WTC11 (cell line): ENCODE results near the gene MAP7D2. TPM values are rescaled to one million over a fixed set of nuclear protein-coding genes. Genes with fewer than 3 reads are reported as not detected.

Source experiments
- ATAC-seq: fragments of 200-7000 bp; cut with Tn5 transposase; 2 replicates; pipeline ENCODE4 v1.10.0; 2021; ENCODE audit warnings: mild to moderate bottlenecking, moderate library complexity
- CTCF ChIA-PET: fragments of 300-600 bp; sonication (Branson Sonifier 250); formaldehyde crosslinking; loops from one replicate; lab custom pipeline; 2021; ENCODE audit warnings: antibody characterized with exemption; lab: Charles Lee
- POLR2A ChIA-PET: fragments of 350-600 bp; sonication (Branson Sonifier 250); formaldehyde crosslinking; loops from one replicate; lab custom pipeline; 2021; ENCODE audit warnings: antibody characterized with exemption; lab: Charles Lee
- DNase-seq: peaks from one replicate; pipeline ENCODE4 v3.0.0; 2021; ENCODE audit warnings: low spot score
- H3K27ac Mint-ChIP-seq: 2 replicates; pipeline ENCODE4 v1.8.0; 2021; ENCODE audit warnings: mixed read lengths
- H3K27me3 Mint-ChIP-seq: 2 replicates; pipeline ENCODE4 v1.8.0; 2021; ENCODE audit warnings: low read depth, mild to moderate bottlenecking, moderate library complexity, mixed read lengths
- H3K36me3 Mint-ChIP-seq: 2 replicates; pipeline ENCODE4 v1.8.0; 2021; ENCODE audit warnings: mixed read lengths
- H3K4me1 Mint-ChIP-seq: 2 replicates; pipeline ENCODE4 v1.8.0; 2022; ENCODE audit warnings: mixed read lengths
- H3K4me3 Mint-ChIP-seq: 2 replicates; pipeline ENCODE4 v1.8.0; 2021; ENCODE audit warnings: mild to moderate bottlenecking, moderate library complexity, mixed read lengths
- H3K9me3 Mint-ChIP-seq: 2 replicates; pipeline ENCODE4 v1.8.0; 2021; ENCODE audit warnings: mixed read lengths
- ATF1 ChIP-seq: sonication (generic); formaldehyde crosslinking; IDR thresholded peaks from 2 replicates; pipeline ENCODE4 v1.8.1; 2023; ENCODE audit warnings: mild to moderate bottlenecking, moderate library complexity, missing genetic modification reagents
- ETV6 ChIP-seq: sonication (generic); formaldehyde crosslinking; IDR thresholded peaks from 2 replicates; pipeline ENCODE4 v1.8.1; 2022; ENCODE audit warnings: mild to moderate bottlenecking, missing genetic modification reagents
- FOXJ3 ChIP-seq: sonication (generic); formaldehyde crosslinking; IDR thresholded peaks from 2 replicates; pipeline ENCODE4 v1.9.0; 2021; ENCODE audit warnings: missing genetic modification reagents, mild to moderate bottlenecking, borderline replicate concordance
- GTF2I ChIP-seq: fragments of 250-450 bp; sonication (Bioruptor Pico); conservative IDR thresholded peaks from 2 replicates; pipeline ENCODE4 v1.4.0; 2021; ENCODE audit warnings: mild to moderate bottlenecking
- JAZF1 ChIP-seq: fragments of 250-450 bp; sonication (Bioruptor Pico); IDR thresholded peaks from 2 replicates; pipeline ENCODE4 v1.9.0; 2021; ENCODE audit warnings: moderate library complexity, mild to moderate bottlenecking, inconsistent platforms
- SMAD4 ChIP-seq: sonication (generic); formaldehyde crosslinking; IDR thresholded peaks from 2 replicates; pipeline ENCODE4 v1.8.0; 2022; ENCODE audit warnings: mild to moderate bottlenecking, missing genetic modification reagents
- SP1 ChIP-seq: sonication (generic); formaldehyde crosslinking; conservative IDR thresholded peaks from 2 replicates; pipeline ENCODE4 v1.8.1; 2022; ENCODE audit warnings: missing genetic modification reagents
- ZNF138 ChIP-seq: sonication (generic); formaldehyde crosslinking; conservative IDR thresholded peaks from 2 replicates; pipeline ENCODE4 v1.8.1; 2022; ENCODE audit warnings: mild to moderate bottlenecking, moderate library complexity, missing genetic modification reagents
- ZNF232 ChIP-seq: sonication (generic); formaldehyde crosslinking; IDR thresholded peaks from 2 replicates; pipeline ENCODE4 v1.8.0; 2022; ENCODE audit warnings: mild to moderate bottlenecking, missing genetic modification reagents
- ZNF416 ChIP-seq: fragments of 250-450 bp; sonication (Bioruptor Pico); IDR thresholded peaks from 2 replicates; pipeline ENCODE4 v1.9.0; 2021; ENCODE audit warnings: mild to moderate bottlenecking, inconsistent platforms
- total RNA-seq: library from RNA; stranded (reverse); gene quantifications from 3 replicates; pipeline ENCODE4 v1.2.3, GENCODE V29; 2021
- TF ChIP-seq, protein P1 (sequence below): sonication (generic); formaldehyde crosslinking; IDR thresholded peaks from 2 replicates; pipeline ENCODE4 v1.8.1; 2022; ENCODE audit warnings: missing genetic modification reagents, borderline replicate concordance
- TF ChIP-seq, protein P2 (sequence below): sonication (generic); formaldehyde crosslinking; IDR thresholded peaks from 2 replicates; pipeline ENCODE4 v1.8.1; 2023; ENCODE audit warnings: mild to moderate bottlenecking, missing genetic modification reagents, borderline replicate concordance
- TF ChIP-seq, protein P3 (sequence below): sonication (generic); formaldehyde crosslinking; IDR thresholded peaks from 2 replicates; pipeline ENCODE4 v1.8.1; 2023; ENCODE audit warnings: mild to moderate bottlenecking, missing genetic modification reagents
- TF ChIP-seq, protein P4 (sequence below): sonication (generic); formaldehyde crosslinking; IDR thresholded peaks from 2 replicates; pipeline ENCODE4 v1.8.0; 2022; ENCODE audit warnings: mild to moderate bottlenecking, missing genetic modification reagents
- TF ChIP-seq, protein P5 (sequence below): fragments of 250-450 bp; sonication (Bioruptor Pico); IDR thresholded peaks from 2 replicates; pipeline ENCODE4 v1.8.0; 2021; ENCODE audit warnings: mild to moderate bottlenecking
- TF ChIP-seq, protein P6 (sequence below): fragments of 200-600 bp; IDR thresholded peaks from 2 replicates; pipeline ENCODE4 v1.8.0; 2022; ENCODE audit warnings: antibody characterized with exemption
- TF ChIP-seq, protein P7 (sequence below): sonication (generic); formaldehyde crosslinking; IDR thresholded peaks from 2 replicates; pipeline ENCODE4 v1.8.0; 2023; ENCODE audit warnings: mild to moderate bottlenecking, missing genetic modification reagents

MAP7D2 gene
- total RNA-seq, 1 experiment from 2014 or later, result 0.57 TPM

DNA sequence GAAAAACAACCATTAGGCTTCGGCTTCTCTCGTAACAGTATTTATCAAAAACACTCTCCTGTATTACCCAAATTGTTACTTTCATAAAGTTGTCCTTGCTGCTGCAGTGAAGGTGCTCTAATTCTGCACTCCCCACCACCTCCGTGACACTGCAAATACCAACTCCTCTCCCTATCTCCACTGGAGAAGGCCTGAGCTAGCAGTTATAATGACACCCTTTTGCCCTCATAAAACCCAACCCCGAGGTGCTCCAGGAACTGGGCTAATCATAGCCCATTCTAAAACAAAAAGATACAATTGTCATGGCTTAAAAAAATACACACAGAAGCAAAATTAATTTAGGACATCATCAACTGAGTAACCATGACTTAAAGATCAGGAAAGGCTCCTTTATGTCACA lies 59.2 kb downstream of the MAP7D2 start:
- TF ChIP-seq, protein P1, sequence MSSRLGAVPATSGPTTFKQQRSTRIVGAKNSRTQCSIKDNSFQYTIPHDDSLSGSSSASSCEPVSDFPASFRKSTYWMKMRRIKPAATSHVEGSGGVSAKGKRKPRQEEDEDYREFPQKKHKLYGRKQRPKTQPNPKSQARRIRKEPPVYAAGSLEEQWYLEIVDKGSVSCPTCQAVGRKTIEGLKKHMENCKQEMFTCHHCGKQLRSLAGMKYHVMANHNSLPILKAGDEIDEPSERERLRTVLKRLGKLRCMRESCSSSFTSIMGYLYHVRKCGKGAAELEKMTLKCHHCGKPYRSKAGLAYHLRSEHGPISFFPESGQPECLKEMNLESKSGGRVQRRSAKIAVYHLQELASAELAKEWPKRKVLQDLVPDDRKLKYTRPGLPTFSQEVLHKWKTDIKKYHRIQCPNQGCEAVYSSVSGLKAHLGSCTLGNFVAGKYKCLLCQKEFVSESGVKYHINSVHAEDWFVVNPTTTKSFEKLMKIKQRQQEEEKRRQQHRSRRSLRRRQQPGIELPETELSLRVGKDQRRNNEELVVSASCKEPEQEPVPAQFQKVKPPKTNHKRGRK (CRISPR knock-in tag), result no peak
- TF ChIP-seq, protein P2, sequence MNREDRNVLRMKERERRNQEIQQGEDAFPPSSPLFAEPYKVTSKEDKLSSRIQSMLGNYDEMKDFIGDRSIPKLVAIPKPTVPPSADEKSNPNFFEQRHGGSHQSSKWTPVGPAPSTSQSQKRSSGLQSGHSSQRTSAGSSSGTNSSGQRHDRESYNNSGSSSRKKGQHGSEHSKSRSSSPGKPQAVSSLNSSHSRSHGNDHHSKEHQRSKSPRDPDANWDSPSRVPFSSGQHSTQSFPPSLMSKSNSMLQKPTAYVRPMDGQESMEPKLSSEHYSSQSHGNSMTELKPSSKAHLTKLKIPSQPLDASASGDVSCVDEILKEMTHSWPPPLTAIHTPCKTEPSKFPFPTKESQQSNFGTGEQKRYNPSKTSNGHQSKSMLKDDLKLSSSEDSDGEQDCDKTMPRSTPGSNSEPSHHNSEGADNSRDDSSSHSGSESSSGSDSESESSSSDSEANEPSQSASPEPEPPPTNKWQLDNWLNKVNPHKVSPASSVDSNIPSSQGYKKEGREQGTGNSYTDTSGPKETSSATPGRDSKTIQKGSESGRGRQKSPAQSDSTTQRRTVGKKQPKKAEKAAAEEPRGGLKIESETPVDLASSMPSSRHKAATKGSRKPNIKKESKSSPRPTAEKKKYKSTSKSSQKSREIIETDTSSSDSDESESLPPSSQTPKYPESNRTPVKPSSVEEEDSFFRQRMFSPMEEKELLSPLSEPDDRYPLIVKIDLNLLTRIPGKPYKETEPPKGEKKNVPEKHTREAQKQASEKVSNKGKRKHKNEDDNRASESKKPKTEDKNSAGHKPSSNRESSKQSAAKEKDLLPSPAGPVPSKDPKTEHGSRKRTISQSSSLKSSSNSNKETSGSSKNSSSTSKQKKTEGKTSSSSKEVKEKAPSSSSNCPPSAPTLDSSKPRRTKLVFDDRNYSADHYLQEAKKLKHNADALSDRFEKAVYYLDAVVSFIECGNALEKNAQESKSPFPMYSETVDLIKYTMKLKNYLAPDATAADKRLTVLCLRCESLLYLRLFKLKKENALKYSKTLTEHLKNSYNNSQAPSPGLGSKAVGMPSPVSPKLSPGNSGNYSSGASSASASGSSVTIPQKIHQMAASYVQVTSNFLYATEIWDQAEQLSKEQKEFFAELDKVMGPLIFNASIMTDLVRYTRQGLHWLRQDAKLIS, result no peak
- no peak for TF ChIP-seq FOXJ3 (CRISPR knock-in tag)
- TF ChIP-seq, protein P3, sequence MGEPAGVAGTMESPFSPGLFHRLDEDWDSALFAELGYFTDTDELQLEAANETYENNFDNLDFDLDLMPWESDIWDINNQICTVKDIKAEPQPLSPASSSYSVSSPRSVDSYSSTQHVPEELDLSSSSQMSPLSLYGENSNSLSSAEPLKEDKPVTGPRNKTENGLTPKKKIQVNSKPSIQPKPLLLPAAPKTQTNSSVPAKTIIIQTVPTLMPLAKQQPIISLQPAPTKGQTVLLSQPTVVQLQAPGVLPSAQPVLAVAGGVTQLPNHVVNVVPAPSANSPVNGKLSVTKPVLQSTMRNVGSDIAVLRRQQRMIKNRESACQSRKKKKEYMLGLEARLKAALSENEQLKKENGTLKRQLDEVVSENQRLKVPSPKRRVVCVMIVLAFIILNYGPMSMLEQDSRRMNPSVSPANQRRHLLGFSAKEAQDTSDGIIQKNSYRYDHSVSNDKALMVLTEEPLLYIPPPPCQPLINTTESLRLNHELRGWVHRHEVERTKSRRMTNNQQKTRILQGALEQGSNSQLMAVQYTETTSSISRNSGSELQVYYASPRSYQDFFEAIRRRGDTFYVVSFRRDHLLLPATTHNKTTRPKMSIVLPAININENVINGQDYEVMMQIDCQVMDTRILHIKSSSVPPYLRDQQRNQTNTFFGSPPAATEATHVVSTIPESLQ (CRISPR knock-in tag), result no peak
- no peak for TF ChIP-seq ETV6
- TF ChIP-seq, protein P4, sequence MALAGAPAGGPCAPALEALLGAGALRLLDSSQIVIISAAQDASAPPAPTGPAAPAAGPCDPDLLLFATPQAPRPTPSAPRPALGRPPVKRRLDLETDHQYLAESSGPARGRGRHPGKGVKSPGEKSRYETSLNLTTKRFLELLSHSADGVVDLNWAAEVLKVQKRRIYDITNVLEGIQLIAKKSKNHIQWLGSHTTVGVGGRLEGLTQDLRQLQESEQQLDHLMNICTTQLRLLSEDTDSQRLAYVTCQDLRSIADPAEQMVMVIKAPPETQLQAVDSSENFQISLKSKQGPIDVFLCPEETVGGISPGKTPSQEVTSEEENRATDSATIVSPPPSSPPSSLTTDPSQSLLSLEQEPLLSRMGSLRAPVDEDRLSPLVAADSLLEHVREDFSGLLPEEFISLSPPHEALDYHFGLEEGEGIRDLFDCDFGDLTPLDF (CRISPR knock-in tag), result no peak
- TF ChIP-seq, protein P5, sequence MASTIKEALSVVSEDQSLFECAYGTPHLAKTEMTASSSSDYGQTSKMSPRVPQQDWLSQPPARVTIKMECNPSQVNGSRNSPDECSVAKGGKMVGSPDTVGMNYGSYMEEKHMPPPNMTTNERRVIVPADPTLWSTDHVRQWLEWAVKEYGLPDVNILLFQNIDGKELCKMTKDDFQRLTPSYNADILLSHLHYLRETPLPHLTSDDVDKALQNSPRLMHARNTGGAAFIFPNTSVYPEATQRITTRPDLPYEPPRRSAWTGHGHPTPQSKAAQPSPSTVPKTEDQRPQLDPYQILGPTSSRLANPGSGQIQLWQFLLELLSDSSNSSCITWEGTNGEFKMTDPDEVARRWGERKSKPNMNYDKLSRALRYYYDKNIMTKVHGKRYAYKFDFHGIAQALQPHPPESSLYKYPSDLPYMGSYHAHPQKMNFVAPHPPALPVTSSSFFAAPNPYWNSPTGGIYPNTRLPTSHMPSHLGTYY (CRISPR knock-in tag), result no peak
- no peaks in the 10 kb centered on the region for H3K27me3 Mint-ChIP-seq
- H3K4me1 Mint-ChIP-seq, result peaks cover 8% of the 10 kb centered on the region
- no peak overlapping the region for H3K27ac Mint-ChIP-seq
- DNase-seq (no peak), ATAC-seq (no peak)
- no peak overlapping the region for H3K4me3 Mint-ChIP-seq
- no peaks in the 10 kb centered on the region for H3K36me3 Mint-ChIP-seq
- H3K9me3 Mint-ChIP-seq, result no peaks in the 10 kb centered on the region
- POLR2A ChIA-PET, result no interaction called here
- CTCF ChIA-PET, result no interaction called here

DNA sequence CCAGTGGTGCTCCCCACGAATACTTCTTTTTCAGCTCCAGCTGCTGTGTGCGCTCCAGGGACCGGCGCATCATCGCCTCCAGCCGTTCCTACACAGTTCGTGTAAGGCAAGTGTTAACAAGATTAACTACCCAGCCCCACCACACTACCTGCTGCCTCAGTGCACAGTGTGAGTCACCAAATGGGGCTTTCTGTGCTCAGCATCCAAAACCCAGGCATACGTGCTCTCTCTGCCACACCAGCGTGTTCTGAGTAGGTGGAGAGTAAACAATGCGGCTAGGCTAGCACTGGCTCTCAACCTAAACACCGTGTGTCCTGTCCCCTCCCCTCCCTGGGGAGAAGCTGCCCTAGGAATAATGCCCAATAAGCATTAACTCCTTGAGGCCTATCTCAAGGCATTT lies 60.0 kb downstream of the MAP7D2 start:
- DNase-seq (no peak), ATAC-seq (no peak; the same call in 1 of the 2 replicates)
- no peak overlapping the region for H3K4me3 Mint-ChIP-seq
- CTCF ChIA-PET, result no interaction called here
- POLR2A ChIA-PET, result no interaction called here
- no peaks in the 10 kb centered on the region for H3K36me3 Mint-ChIP-seq
- H3K27ac Mint-ChIP-seq, result peak overlapping the region; percentile 19; the same call in 1 of the 2 replicates
- no peaks in the 10 kb centered on the region for H3K9me3 Mint-ChIP-seq
- peaks cover 8% of the 10 kb centered on the region for H3K4me1 Mint-ChIP-seq
- H3K27me3 Mint-ChIP-seq, result no peaks in the 10 kb centered on the region
- TF ChIP-seq, protein P6, sequence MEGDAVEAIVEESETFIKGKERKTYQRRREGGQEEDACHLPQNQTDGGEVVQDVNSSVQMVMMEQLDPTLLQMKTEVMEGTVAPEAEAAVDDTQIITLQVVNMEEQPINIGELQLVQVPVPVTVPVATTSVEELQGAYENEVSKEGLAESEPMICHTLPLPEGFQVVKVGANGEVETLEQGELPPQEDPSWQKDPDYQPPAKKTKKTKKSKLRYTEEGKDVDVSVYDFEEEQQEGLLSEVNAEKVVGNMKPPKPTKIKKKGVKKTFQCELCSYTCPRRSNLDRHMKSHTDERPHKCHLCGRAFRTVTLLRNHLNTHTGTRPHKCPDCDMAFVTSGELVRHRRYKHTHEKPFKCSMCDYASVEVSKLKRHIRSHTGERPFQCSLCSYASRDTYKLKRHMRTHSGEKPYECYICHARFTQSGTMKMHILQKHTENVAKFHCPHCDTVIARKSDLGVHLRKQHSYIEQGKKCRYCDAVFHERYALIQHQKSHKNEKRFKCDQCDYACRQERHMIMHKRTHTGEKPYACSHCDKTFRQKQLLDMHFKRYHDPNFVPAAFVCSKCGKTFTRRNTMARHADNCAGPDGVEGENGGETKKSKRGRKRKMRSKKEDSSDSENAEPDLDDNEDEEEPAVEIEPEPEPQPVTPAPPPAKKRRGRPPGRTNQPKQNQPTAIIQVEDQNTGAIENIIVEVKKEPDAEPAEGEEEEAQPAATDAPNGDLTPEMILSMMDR, result no peak
- TF ChIP-seq GTF2I (CRISPR knock-in tag) (no peak), SP1 (no peak), ATF1 (CRISPR knock-in tag) (no peak), ZNF416 (no peak), ZNF138 (no peak), JAZF1 (CRISPR knock-in tag) (no peak), ZNF232 (CRISPR knock-in tag) (no peak), SMAD4 (CRISPR knock-in tag) (no peak)
- TF ChIP-seq, protein P1 (CRISPR knock-in tag), result no peak
- TF ChIP-seq, protein P7, sequence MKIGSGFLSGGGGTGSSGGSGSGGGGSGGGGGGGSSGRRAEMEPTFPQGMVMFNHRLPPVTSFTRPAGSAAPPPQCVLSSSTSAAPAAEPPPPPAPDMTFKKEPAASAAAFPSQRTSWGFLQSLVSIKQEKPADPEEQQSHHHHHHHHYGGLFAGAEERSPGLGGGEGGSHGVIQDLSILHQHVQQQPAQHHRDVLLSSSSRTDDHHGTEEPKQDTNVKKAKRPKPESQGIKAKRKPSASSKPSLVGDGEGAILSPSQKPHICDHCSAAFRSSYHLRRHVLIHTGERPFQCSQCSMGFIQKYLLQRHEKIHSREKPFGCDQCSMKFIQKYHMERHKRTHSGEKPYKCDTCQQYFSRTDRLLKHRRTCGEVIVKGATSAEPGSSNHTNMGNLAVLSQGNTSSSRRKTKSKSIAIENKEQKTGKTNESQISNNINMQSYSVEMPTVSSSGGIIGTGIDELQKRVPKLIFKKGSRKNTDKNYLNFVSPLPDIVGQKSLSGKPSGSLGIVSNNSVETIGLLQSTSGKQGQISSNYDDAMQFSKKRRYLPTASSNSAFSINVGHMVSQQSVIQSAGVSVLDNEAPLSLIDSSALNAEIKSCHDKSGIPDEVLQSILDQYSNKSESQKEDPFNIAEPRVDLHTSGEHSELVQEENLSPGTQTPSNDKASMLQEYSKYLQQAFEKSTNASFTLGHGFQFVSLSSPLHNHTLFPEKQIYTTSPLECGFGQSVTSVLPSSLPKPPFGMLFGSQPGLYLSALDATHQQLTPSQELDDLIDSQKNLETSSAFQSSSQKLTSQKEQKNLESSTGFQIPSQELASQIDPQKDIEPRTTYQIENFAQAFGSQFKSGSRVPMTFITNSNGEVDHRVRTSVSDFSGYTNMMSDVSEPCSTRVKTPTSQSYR (CRISPR knock-in tag), result no peak
